Measurements from ENCODE around the gene FIBCD1. TPM values are rescaled to one million over a fixed set of nuclear protein-coding genes. Genes with fewer than 3 reads are reported as not detected.

FIBCD1 gene
- total RNA-seq, 1 experiment from 2014 or later, result 1.4 TPM

- Mint-ChIP-seq H3K36me3 (ENCODE audit: insufficient read depth, unreplicated experiment) (peaks cover 5% of the 10 kb centered on the region), H3K4me1 (ENCODE audit: low read depth, unreplicated experiment) (peaks cover 8% of the 10 kb centered on the region), H3K9me3 (ENCODE audit: low read depth, unreplicated experiment) (no peaks in the 10 kb centered on the region), H3K4me3 (ENCODE audit: low read depth, unreplicated experiment) (no peak overlapping the region), H3K27me3 (ENCODE audit: unreplicated experiment) (peaks cover 23% of the 10 kb centered on the region), H3K27ac (ENCODE audit: unreplicated experiment) (no peak overlapping the region)
- DNase-seq, result no peak
- intact Hi-C loops (cut with micrococcal nuclease; ENCODE audit: unreplicated experiment), result no loop called here
- BruUV-seq (replicated peaks), result no TSS peak
- CTCF ChIA-PET, result no interaction called here
- no peak for TF ChIP-seq CTCF (IDR thresholded peaks at IDR 0.05; ENCODE audit: unreplicated experiment)
These were observed 14.6 kb downstream of the FIBCD1 start for GRCh38 chr9:130924448-130924788.

- Mint-ChIP-seq H3K9me3 (ENCODE audit: low read depth, unreplicated experiment) (no peaks in the 10 kb centered on the region), H3K27me3 (ENCODE audit: unreplicated experiment) (peaks cover 23% of the 10 kb centered on the region), H3K36me3 (ENCODE audit: insufficient read depth, unreplicated experiment) (peaks cover 5% of the 10 kb centered on the region), H3K4me3 (ENCODE audit: low read depth, unreplicated experiment) (no peak overlapping the region), H3K4me1 (ENCODE audit: low read depth, unreplicated experiment) (peaks cover 8% of the 10 kb centered on the region), H3K27ac (ENCODE audit: unreplicated experiment) (no peak overlapping the region)
- no peak for TF ChIP-seq CTCF (IDR thresholded peaks at IDR 0.05; ENCODE audit: unreplicated experiment)
- intact Hi-C loops (cut with micrococcal nuclease; ENCODE audit: unreplicated experiment), result no loop called here
- BruUV-seq (replicated peaks), result no TSS peak
- CTCF ChIA-PET, result no interaction called here
- DNase-seq, result no peak
These were observed 15.2 kb downstream of the FIBCD1 start for GRCh38 chr9:130923611-130924447.

GRCh38 chr9:130922893-130923610 is 16.0 kb downstream of the FIBCD1 start:
- H3K9me3 Mint-ChIP-seq (ENCODE audit: low read depth, unreplicated experiment), result no peaks in the 10 kb centered on the region
- H3K27ac Mint-ChIP-seq (ENCODE audit: unreplicated experiment), result no peak overlapping the region
- BruUV-seq (replicated peaks), result no TSS peak
- H3K27me3 Mint-ChIP-seq (ENCODE audit: unreplicated experiment), result peaks cover 28% of the 10 kb centered on the region
- H3K36me3 Mint-ChIP-seq (ENCODE audit: insufficient read depth, unreplicated experiment), result peaks cover 2% of the 10 kb centered on the region
- peaks cover 4% of the 10 kb centered on the region for H3K4me1 Mint-ChIP-seq (ENCODE audit: low read depth, unreplicated experiment)
- DNase-seq, result no peak
- CTCF ChIA-PET, result interaction anchor here (0.6 kb wide), 1 partner anchor 87 kb away, joined by 4 read pairs; no protein-coding TSS in a partner anchor
- no peak for TF ChIP-seq CTCF (IDR thresholded peaks at IDR 0.05; ENCODE audit: unreplicated experiment)
- H3K4me3 Mint-ChIP-seq (ENCODE audit: low read depth, unreplicated experiment), result no peak overlapping the region
- intact Hi-C loops (cut with micrococcal nuclease; ENCODE audit: unreplicated experiment), result no loop called here

DNA sequence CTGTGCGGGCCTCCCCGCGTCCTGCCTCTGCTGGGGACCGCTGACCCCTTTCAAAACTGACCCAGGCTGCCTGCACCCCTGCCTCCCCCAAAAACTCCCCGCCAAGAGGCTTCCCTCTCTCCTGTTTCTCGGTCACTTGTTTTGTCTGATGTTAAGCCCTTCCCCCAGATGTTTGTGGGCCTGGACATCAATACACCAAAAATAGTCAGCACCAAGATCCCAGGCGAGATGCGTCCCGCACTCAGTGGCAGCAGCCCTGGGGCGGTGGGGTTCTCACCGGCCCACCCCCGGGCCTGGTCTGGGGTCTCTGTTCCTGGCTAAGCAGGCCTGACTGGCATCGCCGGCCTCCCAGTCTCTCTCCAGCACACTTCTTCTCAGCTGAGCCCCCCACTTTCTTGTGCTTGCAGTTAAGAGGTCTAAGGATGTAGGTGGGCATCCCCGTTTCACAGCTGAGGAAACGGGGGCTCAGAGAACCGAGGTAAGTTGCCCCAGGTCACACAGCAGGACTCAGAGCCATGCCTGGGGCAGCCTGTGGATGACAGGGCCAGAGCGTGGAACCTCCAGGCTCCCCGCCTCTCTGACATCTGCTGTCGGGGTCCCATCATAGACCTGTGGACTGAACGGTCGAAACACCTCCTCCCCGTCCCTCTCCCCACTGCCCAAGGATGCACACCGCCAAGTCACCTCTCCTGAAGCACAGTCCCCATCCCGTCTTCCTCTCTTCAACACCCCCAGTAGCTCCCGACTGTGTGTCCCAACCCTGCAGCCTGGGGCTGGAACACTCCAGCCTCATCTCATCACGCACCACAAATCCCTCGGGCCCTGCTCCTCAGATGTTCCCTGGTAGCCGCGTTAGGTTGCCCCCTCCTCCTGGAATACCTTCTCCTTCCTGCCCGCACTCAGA is 16.8 kb downstream of the FIBCD1 start:
- no peaks in the 10 kb centered on the region for H3K36me3 Mint-ChIP-seq (ENCODE audit: insufficient read depth, unreplicated experiment)
- CTCF ChIA-PET, result no interaction called here
- H3K27ac Mint-ChIP-seq (ENCODE audit: unreplicated experiment), result no peak overlapping the region
- no peak for DNase-seq
- intact Hi-C loops (cut with micrococcal nuclease; ENCODE audit: unreplicated experiment), result no loop called here
- no peaks in the 10 kb centered on the region for H3K4me1 Mint-ChIP-seq (ENCODE audit: low read depth, unreplicated experiment)
- no TSS peak for BruUV-seq (replicated peaks)
- peaks cover 36% of the 10 kb centered on the region for H3K27me3 Mint-ChIP-seq (ENCODE audit: unreplicated experiment)
- no peak overlapping the region for H3K4me3 Mint-ChIP-seq (ENCODE audit: low read depth, unreplicated experiment)
- H3K9me3 Mint-ChIP-seq (ENCODE audit: low read depth, unreplicated experiment), result no peaks in the 10 kb centered on the region
- no peak for TF ChIP-seq CTCF (IDR thresholded peaks at IDR 0.05; ENCODE audit: unreplicated experiment)

Measured in Calu3 (cell line).